ENCODE results near the gene TANC1. TPM values are rescaled to one million over a fixed set of nuclear protein-coding genes. Genes with fewer than 3 reads are reported as not detected.

TANC1 gene
- total RNA-seq, 1 donor from 2014 or later, result 84.1 TPM

GRCh38 chr2:159148901-159149300, 180.5 kb downstream of the TANC1 start:
- no peak overlapping the region for H3K27ac Mint-ChIP-seq (ENCODE audit: unreplicated experiment)
- no peak overlapping the region for H3K4me3 Mint-ChIP-seq (ENCODE audit: unreplicated experiment)
- peaks cover 52% of the 10 kb centered on the region for H3K4me1 Mint-ChIP-seq (ENCODE audit: unreplicated experiment)
- H3K36me3 Mint-ChIP-seq (ENCODE audit: low read depth, unreplicated experiment), result peaks cover 30% of the 10 kb centered on the region
- TF ChIP-seq, protein P1, sequence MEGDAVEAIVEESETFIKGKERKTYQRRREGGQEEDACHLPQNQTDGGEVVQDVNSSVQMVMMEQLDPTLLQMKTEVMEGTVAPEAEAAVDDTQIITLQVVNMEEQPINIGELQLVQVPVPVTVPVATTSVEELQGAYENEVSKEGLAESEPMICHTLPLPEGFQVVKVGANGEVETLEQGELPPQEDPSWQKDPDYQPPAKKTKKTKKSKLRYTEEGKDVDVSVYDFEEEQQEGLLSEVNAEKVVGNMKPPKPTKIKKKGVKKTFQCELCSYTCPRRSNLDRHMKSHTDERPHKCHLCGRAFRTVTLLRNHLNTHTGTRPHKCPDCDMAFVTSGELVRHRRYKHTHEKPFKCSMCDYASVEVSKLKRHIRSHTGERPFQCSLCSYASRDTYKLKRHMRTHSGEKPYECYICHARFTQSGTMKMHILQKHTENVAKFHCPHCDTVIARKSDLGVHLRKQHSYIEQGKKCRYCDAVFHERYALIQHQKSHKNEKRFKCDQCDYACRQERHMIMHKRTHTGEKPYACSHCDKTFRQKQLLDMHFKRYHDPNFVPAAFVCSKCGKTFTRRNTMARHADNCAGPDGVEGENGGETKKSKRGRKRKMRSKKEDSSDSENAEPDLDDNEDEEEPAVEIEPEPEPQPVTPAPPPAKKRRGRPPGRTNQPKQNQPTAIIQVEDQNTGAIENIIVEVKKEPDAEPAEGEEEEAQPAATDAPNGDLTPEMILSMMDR (IDR thresholded peaks at IDR 0.05; ENCODE audit: unreplicated experiment), result no peak
- H3K9me3 Mint-ChIP-seq (ENCODE audit: unreplicated experiment), result no peaks in the 10 kb centered on the region
- no peak for DNase-seq (ENCODE audit: low spot score)
- peaks cover 7% of the 10 kb centered on the region for H3K27me3 Mint-ChIP-seq (ENCODE audit: unreplicated experiment)

DNA sequence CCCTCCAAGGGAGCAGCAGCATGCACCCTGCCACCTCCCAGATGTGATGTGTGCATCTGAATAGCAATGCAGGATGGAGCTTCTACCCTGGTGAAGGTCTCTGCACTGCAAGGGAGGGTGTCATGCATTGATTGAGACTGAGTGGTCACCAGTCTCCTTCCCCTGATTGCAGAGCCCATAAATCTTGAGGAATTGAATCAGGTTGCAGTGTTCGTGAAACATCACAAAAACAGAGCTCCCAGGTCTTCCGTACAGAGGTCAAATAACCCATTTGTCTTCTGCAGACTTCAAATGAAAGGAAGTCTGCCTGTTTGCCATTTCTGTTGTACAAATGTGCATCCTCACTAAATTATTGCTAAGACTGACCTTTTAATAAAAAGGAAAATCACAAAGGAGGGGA, 181.3 kb downstream of the TANC1 start:
- Mint-ChIP-seq H3K27me3 (ENCODE audit: unreplicated experiment) (peaks cover 7% of the 10 kb centered on the region), H3K4me3 (ENCODE audit: unreplicated experiment) (no peak overlapping the region), H3K9me3 (ENCODE audit: unreplicated experiment) (no peaks in the 10 kb centered on the region), H3K4me1 (ENCODE audit: unreplicated experiment) (peaks cover 48% of the 10 kb centered on the region), H3K36me3 (ENCODE audit: low read depth, unreplicated experiment) (peaks cover 26% of the 10 kb centered on the region), H3K27ac (ENCODE audit: unreplicated experiment) (no peak overlapping the region)
- TF ChIP-seq, protein P1 (IDR thresholded peaks at IDR 0.05; ENCODE audit: unreplicated experiment), result no peak
- no peak for DNase-seq (ENCODE audit: low spot score)

DNA sequence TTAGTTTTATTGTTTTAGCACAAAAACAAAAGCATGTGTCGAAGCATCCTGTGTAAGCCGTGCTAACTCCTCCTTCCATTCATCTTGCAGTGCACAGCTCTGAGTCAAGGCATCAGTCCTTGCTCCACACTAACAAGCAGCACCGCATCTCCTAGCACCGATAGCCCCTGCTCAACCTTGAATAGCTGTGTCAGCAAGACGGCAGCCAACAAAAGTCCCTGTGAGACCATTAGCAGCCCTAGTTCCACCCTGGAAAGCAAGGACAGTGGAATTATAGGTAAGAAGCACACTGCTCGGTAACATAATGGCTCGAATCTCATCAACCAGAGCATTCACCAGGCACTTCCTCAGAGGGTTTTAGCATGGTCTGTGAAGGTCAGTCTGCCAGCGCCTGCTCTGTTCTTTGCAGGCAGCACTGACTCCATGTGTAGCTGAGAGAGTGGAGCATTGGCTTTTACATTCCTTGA, 181.9 kb downstream of the TANC1 start:
- DNase-seq (ENCODE audit: low spot score), result peak; percentile 9
- H3K9me3 Mint-ChIP-seq (ENCODE audit: unreplicated experiment), result no peaks in the 10 kb centered on the region
- no peak overlapping the region for H3K4me3 Mint-ChIP-seq (ENCODE audit: unreplicated experiment)
- H3K27me3 Mint-ChIP-seq (ENCODE audit: unreplicated experiment), result peaks cover 4% of the 10 kb centered on the region
- peaks cover 24% of the 10 kb centered on the region for H3K36me3 Mint-ChIP-seq (ENCODE audit: low read depth, unreplicated experiment)
- no peak overlapping the region for H3K27ac Mint-ChIP-seq (ENCODE audit: unreplicated experiment)
- peaks cover 42% of the 10 kb centered on the region for H3K4me1 Mint-ChIP-seq (ENCODE audit: unreplicated experiment)
- TF ChIP-seq, protein P1 (IDR thresholded peaks at IDR 0.05; ENCODE audit: unreplicated experiment), result no peak

DNA sequence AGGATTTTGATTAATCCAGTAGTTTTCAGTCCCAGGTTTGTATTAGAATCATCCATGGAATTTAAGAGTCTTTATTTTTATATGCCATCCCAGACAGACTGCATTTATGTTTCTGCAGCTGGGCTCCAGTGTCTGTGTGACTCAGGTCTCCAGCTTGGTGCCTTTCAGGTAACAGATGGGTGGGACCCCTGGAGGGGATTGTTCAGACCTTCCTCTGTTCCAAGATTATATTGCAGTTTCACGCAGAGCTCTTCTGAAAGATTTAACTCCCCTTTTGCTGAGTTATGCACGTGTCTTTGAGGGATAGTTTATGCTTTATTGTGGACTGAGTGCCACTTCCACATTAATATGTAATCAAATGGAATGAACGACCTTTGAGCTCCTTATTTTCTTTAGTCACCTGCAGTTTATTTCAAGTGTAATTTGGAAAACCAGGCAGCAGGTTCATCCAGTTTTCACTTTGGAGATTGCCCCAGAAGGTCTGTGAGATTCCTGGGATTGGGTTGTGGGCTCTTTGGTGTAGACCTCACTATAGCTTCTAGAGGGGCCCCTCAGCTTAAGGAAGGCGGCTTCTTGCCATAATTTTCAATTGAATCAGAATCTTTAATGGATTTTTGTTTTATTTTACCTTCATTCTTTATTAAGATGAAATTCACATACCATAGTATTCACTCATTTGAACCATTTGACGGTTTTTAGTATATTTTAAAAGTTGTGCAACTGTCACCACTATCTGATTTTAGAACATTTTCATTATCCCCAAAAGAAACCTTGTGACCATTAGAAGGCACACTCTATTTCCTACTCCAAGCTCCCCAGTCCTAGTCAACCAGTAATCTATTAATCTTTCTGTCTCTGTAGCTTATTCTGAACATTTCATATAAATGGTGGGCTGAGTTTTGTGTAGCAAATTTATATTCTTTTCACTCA, 183.0 kb downstream of the TANC1 start:
- Mint-ChIP-seq H3K27me3 (ENCODE audit: unreplicated experiment) (peaks cover 4% of the 10 kb centered on the region), H3K4me1 (ENCODE audit: unreplicated experiment) (peaks cover 42% of the 10 kb centered on the region), H3K4me3 (ENCODE audit: unreplicated experiment) (peak overlapping the region; percentile 70), H3K27ac (ENCODE audit: unreplicated experiment) (peak overlapping the region; percentile 45), H3K36me3 (ENCODE audit: low read depth, unreplicated experiment) (peaks cover 29% of the 10 kb centered on the region), H3K9me3 (ENCODE audit: unreplicated experiment) (no peaks in the 10 kb centered on the region)
- TF ChIP-seq, protein P1 (IDR thresholded peaks at IDR 0.05; ENCODE audit: unreplicated experiment), result no peak
- DNase-seq (ENCODE audit: low spot score), result no peak
